ENCODE data around the gene PHF13.

The PHF13 gene

DNA sequence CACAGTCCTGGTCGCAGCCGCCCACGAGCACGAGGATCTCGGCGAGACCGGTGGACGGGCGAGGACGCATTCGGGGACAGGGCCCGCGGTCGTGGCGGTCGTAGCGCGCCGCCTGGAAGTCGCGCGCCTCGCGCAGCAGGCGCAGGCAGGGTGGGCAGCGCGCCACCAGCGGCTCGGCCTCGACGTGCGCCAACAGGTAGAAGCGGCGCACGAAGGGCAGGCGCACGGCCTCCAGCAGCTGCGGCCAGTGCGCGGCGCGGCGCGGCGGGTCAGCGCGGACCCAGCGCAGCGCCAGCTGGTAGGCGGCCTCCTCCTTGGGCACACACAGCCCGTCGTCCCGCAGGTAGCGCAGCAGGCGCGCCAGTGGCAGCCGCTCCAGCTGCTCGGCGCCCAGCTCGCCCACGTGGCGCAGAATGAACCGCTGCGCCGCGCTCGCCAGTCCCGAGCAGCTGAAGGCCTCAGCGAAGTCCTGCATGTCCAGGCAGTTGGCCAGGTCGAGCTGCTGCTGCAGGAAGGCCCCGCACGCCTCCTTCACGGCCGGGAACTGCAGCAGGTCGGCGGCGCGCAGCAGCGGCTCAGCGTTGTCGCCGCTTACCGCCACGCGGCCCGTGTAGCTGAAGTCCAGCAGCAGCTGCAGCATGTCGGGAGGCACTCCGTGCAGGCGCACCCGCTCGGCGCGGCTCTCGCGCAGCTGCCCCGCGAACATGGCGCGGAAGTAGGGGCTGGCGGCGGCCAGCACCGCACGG lies 11.4 kb upstream of the PHF13 start:
- DNase-seq (ENCODE audit: low read depth, low spot score) = no peak

DNA sequence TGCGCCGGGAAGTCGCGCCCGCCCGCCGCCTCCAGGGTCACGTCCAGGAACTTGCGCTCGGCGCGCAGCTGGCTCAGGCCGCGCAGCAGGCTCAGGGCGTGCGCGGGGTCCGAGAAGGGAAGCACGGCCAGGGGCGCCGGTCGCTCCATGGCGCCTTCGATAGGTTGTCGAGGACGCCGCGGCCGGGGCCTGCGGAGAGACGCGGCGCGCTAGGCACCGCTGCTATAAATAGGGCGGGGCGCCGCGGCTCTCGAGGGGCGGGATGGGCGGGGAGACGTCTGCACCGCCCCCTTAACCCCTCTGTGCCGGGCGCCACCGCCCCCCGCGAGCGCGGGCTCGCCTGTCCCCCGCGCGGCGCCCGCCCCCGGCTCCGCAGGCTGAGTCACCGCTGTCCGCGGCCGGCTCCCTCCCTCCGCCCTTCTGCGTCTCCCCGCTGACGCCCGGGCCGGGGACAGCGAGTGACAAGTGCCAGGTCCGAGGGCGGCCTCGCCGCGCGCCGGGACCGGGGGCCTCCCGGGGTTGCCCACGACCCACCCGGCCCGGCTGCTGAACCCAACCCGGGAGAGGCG lies 10.8 kb upstream of the PHF13 start, which contains the start of gene KLHL21:
TSS of gene KLHL21 (minus strand) at position 201 of the 569 bp plus-strand sequence. CDS start at position 149, 52 bp downstream.
- DNase-seq (ENCODE audit: low read depth, low spot score) = peak; percentile 72

GRCh38 chr1:6603238-6603914 lies 10.2 kb upstream of the PHF13 start:
- DNase-seq (ENCODE audit: low read depth, low spot score) = peak; percentile 30

DNA sequence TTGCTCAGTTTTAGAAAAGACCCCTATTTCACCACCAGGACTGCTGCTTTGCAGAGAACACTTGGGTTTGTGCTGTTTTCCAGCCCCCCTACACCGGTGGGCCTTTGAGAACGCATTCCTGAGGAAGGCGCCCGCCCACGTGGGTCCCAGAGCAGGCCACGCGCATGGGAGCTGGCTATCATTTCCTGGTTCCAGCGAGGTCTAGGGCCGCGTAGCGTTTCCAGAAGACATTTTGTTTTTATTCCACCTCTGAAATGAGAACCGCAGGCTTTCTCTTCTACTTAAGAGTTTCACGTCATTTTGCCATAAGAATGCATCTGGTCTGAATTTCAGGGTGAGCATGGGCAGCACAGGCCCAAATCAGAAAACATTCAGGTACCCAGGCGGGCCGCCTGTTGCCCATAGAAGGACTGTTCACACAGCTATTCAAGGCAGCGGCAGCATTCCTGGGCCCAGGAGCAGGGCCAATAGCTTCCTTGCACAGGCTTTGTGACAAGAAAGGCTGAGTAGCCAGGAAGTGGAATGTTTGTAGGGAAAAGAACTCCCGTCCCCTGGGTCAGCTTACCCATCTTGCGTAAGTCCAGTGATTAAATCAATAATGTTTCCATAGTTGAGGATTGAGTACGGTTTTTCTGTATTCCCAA lies 9.5 kb upstream of the PHF13 start:
- DNase-seq (ENCODE audit: low read depth, low spot score) = no peak

DNA sequence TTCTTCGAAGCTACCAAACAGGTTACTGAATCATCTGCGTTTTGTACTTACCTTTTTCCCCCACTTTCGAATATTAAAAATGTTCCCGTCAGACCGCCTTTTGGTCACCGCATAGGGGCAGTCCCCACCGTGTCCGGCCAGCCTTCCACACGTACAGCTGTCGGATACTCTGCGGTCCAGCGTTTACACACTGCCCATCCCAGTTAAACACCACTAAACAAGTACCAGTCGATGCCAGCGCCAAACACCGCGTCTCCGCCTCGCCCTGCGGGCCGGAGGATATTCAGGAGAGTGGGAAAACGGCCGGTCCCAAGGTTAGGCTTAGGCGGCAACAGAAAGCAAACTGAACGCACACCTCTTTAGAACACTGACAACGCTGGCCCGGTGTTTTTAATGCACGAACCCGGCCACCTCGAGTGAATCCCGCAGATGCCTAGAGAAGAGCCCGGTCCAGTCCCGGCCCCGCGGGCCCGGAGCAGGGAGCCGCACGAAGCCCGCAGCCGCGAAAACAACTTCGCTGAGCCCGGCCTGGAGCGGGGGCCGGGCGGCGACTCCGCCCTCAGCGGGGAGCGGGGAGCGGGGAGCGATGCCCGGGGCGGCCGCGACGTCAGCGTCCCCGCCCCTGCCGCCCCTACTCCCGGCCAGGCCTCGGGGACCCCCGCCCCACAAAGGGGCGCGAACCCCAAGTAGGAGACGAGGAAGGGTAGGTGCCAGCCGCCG lies 730 bp upstream of the PHF13 start:
- DNase-seq (ENCODE audit: low read depth, low spot score) = no peak

DNA sequence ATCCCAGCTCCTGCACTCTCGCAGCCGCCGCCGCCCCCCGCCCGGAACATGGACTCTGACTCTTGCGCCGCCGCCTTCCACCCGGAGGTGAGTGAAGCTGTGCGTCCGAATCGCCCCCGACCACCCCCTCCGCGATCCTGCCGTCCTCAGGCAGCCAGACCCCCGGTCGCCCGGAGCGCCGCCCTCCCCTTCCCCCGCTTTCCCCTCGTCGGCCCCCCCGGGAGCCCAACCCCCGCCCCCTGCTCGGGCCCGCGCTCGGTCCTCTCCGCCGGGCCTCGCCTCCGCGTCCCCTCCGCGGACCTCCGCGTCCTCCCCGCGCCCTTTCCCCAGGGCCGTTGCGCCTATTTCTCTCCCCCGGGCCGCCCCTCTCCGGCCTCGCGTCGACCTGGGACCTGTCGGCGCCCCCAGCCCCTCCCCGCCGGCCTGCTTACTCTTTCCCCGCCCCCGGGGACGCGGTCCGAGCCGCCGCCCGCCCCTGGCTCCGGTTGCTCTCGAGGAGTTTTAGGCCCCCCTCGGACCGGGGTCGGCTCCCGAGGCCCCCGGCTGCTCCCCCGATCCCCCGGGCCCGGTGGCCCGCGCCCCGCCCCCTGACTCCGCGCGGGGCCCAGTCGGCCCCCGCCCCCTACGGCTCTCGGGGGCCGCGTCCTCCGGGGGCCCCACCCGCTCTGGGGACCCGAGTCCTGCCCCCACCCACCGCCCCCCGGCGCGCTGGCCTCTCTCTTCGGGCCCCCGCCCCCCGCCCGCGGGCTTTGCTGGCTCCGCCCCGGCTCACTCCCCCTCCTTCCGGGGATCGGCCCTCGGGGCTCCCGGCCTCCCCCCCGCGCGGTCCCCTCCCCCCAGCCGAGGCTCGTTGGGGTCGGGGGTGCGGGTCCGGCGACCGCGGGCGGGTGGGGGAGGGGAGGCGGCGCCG lies 743 bp downstream of the PHF13 start:
- no peak for DNase-seq (ENCODE audit: low read depth, low spot score)

DNA sequence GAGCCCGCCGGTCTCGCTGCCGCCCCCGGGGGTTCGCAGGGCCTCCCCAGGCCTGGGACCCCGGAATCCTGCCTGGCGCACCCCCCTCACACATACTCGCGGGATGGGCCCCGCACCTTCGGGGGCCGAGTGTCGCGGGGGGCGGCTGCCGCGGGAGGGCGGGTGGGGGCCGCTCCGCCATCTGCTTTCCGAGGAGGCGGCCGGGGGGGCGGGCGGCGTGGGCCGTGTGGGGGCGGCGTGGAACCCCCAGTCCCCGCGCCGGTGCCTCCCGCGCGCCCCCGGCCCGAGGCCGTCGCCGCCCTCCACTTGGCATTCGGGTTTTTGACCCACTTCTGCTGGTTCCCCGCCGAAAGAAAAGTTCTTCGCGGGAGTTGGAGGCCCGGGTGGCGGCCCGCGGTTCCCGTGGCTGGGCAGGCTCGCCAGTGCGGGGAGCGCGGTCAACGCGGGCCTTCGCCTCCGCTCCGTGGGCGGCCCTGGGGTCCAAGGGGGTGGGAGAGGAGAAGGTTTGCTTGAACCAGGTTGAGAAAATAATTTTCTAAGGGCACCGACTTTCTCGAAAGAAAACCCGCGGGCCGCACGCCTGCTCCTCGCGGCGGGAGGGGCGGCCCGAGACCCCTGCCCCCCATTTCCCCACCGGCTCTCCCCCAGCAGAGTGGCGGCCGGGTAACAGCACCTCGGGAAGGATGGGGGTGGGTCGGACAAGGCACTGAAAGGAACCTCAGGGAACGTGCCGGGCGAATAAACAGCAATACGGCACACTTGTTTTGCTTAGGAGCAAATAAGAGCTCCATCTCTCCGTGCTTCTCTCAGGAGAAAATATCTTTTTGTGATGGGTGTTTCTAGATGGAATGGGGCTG lies 1.6 kb downstream of the PHF13 start:
- DNase-seq (ENCODE audit: low read depth, low spot score) = no peak

- no peak for DNase-seq (ENCODE audit: low read depth, low spot score)
Measured at GRCh38 chr1:6619045-6619444, 5.5 kb downstream of the PHF13 start.

DNA sequence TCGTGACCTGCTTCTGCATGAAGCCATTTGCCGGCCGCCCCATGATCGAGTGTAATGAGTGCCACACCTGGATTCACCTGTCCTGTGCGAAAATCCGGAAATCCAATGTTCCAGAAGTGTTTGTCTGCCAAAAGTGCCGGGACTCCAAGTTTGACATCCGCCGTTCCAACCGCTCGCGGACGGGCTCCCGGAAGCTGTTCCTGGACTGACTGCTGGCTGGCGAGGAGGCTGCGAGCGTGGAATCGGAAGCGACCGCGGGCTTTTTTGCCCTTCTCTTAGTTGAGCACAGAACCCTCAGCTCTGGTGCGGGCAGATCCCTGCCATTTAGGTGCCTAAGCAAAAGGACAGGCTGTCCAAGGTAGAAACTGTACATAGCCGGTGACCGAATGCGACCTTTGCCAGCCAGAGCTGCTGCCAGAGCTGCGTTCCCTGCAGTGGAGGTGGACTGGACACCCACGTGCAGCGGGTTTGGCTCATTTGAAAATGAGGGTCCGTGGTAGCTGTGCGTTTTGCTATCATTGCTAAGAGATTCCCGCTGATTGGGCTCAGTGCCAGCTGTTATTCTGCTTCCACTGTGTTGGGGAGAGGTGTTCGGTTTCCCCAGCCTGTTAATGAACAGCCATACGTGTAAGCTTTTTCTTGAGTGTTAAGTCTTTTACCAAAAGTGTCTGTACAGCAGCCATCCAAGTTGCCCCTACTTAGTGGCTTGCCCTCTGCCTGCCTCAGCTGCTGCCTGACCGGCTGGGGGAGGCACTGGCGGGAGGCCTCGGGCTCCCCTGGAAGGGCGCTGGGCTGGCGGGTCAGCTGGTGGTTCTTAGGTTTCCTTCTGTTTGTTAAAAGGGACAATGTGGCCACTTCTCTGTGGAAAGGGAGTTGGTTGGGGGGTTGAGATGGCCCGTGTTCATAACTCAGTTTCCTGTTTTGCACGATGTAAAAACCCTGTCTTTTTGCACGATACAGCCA lies 8.2 kb downstream of the PHF13 start:
- no peak for DNase-seq (ENCODE audit: low read depth, low spot score)

GRCh38 chr1:6622396-6623152 lies 9.0 kb downstream of the PHF13 start:
- no peak for DNase-seq (ENCODE audit: low read depth, low spot score)

GRCh38 chr1:6623269-6623965 lies 9.9 kb downstream of the PHF13 start:
- DNase-seq (ENCODE audit: low read depth, low spot score) = no peak

GRCh38 chr1:6624710-6625583 lies 11.4 kb downstream of the PHF13 start, which contains the start of gene THAP3:
Gene THAP3 (plus strand): TSS chr1:6624868. CDS start chr1:6625219, 351 bp downstream.
- DNase-seq (ENCODE audit: low read depth, low spot score) = peak; percentile 76

DNA sequence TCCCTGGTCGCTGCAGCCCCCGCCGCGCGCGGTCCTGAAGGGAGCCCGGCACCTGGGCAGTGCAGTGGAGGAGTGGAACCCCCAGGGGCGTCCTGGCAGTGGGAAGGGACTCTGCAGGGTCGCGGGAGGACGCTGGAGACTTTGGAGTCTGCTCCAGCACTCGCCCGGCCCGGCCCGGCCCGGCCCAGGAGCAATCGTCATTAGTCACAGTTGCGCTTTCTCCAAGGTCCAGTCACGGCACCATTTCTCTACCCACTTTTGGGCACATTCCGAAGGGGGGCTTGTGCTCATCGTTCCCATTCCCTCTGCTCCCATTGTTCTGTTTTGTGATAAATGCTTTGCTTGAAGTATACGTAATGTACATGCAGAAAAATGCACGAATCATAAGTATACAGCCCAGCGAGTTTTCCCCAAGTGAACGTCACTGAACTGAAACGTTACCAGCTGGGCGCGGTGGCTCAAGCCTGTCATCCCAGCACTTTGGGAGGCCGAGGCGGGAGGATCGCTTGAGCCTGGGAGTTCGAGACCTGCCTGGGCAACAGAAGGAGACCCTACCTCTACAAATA lies 12.1 kb downstream of the PHF13 start:
- no peak for DNase-seq (ENCODE audit: low read depth, low spot score)

DNA sequence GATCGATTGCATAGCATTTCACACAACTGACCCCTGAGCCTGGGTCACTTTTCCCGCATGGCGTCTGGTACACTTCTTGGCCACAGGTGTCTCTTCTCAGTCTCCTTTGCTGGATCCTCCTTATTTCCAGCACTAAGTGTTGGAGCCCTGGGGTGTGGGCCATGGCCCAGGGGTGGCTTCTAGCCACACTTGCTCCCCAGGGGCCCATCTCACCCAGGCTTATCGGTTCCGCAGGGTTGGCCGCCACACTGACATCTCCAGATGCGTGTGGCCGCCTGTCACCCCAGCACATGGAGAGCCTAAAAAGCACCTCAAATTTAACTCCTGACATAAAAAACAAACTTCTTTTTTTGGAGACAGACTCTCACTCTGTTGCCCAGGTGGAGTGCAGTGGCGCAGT lies 13.5 kb downstream of the PHF13 start:
- DNase-seq (ENCODE audit: low read depth, low spot score) = no peak

GRCh38 chr1:6627841-6628545 lies 14.5 kb downstream of the PHF13 start:
- no peak for DNase-seq (ENCODE audit: low read depth, low spot score)
